Activated CD4-positive, CD25-positive, alpha-beta regulatory T cell treated with anti-CD3 and anti-CD28 coated beads, Interleukin-2, amount 50 U/mL, for 16 hours (primary cell): ENCODE results near the gene PLEKHG5.

ENCODE experiments used
- DNase-seq: peaks from one replicate; pipeline ENCODE4 v3.0.0-alpha.2; 2020; ENCODE audit warnings: low read depth, low spot score

PLEKHG5 gene

DNA sequence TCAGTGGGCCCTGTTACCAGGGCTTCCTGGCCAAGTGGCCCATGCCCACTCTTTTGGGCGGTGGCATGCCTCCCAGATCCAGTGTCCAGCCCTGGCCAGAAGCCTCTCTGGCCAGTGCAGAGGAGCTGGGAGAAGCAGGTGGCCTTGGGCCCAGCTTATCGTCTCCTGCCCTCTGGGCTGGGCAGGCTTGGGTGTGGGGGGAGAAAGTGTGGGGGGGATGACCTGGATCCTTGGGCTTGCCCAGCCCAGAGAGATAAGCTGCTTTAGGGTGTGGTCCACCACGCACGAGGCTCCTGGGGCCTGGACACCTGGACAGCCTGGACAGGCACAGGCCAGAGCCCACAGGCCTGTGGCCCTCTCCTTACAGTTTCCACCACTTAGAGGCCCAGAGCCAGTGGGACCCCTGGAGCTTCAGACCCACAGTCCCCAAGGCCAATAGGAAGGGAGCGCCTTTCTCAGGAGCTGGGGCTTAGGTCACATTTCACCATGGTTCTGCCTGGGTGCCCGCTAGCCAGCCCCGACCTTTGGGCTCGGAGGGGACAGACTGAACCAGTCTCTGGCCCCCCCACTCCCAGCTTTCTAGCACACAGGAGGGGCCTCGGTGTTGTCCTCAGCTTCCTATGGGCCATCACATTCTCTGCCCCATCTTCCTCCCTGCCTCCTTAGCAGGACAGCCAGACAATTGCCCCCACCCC lies 65.0 kb downstream of the PLEKHG5 start:
- DNase-seq, result no peak

DNA sequence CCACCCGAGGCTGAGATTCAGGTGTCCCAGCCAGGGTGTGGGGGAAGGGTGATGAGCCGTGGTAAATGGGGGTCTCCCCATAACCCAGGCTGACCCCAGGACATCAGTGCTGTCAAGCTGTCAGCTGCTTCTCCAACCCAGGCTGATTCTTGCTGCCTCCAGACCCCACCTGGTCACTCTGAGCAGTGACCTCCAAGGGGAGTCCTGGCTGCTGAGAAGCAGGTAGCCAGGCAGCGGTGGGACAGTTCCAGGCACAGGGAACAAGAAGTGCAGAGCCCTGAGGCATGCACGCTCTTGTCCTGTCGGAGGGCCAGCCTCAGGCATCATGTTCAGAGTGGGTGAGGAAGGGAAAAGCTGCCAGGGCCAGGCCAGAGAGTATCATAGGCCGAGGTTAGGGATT lies 65.8 kb downstream of the PLEKHG5 start:
- DNase-seq, result no peak

DNA sequence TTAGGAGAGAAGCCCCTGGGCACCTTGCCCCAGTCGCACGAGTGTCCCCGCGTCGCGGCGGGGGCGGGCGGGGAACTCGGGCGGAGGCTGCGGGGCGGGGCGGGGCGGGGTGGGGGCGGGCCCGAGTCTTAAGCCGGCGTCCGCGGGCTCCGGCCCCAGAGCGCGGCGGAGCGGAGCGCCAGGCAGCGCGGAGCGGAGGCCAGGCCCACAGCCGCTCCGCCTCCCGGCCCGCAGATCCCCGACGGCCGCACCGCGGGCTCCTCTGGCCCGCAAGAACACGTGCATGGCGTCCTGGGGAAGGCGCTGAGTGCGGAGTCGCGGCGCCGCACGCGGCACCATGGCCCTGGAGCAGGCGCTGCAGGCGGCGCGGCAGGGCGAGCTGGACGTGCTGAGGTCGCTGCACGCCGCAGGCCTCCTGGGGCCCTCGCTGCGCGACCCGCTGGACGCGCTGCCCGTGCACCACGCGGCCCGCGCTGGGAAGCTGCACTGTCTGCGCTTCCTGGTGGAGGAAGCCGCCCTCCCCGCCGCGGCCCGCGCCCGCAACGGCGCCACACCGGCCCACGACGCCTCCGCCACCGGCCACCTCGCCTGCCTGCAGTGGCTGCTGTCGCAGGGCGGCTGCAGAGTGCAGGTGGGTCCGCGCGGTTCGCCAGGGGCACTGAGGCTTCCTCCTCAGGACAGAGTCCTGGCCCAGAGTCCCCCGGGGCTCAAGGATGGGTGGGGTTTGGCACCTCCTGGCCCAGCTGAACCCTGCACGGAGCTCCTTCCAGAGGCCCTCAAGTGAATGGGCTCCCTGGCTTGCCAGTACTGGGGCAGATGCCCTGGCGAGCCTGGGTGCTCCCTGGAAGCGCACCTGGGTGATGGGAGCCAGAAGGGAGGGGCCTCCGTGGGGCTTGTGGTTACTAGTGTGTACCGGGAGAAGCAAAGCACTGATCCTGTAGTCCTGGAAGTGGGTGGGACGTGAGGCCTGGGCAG lies 66.6 kb downstream of the PLEKHG5 start, which contains the start of gene ESPN:
Gene ESPN, plus strand, starts transcription at position 158 of the 975 bp plus-strand sequence. Its CDS starts 180 bp downstream, at position 338.
- no peak for DNase-seq

DNA sequence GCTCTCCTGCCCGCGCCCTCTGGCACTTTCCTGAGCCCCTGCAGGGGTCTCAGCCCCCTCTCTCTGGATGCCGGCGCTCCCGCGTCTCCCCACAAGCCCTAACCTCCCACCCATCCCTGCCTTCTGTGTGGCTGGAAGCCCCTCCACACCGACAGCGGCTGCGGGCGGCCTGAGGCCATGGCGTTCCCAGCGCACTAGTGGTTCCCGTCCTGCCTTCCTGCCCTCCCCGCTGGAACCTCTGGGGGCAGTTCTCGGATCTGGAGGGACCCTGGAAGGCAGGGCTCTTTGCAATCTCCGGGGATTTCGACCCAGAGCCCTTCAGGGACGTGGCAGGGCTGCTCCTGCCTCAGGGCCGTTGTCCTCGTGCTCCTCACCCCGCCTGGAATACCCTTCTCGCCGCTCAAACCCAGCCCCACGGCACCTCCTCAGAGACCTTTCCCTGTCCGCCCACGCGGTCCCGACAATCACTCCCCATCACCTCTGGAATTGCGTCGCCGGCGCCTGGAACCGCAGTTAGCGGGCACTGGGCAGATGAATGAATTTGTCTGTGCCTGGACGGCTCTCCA lies 67.4 kb downstream of the PLEKHG5 start:
- DNase-seq, result no peak

DNA sequence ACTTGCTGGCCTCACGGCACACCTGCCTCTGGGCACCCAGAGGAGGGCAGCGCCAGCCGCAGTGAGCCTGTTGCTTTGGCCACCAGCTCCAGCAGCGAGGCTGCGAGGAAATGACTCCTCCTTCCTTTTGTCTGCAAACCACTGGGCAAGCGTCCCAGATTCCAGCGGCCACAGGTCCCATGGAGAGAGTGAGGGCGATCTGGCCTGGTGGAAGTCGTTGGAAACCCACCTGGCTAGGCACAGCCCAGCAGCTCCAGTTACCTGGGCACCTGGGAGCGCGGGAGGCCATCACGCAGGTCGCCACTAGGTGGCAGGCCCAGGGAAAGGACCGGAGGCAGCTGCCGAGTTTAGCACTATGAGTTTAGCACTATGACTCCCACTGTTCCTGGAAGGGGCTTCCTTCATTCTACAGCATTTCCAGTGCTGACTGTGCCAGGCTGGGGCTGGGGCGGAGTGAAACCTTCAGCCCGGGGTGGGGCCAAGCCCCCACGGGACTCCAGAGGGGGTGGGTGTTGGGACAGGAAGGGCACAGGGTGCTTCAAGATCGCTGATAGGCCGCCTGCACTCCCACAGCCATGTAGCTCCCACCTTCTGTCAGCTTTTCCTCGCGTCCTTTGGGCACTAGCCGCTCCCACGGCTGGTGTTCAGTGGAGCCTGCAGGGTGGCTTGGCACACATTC lies 68.0 kb downstream of the PLEKHG5 start:
- DNase-seq, result peak; percentile 40

DNA sequence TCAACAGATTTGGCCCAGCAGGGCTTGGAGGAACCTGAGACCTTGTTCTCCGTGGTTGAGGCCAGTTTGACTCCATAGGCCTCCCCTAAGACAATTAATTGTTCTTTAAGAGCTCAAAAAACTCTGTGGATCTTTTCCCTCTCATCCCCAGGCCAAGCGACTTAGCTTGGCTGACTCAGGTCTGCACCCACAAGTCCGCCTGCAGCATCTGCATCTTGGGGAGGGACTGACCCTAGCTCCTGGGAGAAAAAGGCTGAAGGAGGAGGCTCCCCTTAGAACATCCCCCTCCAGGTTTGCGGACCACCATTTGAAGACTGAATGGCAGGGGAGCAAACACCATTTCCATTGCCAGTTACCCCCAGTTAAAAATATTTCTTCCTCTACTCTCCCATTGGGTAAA lies 70.2 kb downstream of the PLEKHG5 start:
- DNase-seq, result no peak

DNA sequence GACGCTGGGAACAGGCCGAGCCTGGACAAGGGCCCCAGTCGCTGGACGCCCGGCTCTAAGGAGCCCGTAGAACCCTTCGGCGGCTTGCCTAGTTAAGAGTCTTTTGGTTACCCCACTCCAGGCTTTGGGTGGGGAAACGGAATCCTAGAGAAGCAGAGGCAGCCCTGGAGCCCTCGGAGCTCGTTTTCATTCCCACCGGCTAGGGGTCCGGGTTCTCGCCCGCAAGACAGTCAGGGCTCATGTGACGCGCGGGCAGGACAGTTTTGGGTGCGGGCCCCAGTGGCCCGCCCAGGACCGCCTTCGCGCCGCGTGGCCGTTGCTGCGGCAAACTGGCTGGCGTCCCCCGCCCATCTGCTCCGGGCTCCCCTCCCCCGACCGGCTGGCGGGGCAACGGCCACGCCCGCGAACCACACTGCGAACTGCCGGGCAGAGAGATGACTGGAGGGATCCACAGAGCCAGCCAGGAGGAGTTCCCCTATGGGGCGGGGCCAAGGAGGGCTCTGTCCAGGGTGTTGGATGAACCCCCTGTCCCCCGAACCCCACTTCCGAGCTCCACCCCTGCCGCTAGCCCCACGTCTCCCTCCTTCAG lies 70.9 kb downstream of the PLEKHG5 start:
- no peak for DNase-seq

DNA sequence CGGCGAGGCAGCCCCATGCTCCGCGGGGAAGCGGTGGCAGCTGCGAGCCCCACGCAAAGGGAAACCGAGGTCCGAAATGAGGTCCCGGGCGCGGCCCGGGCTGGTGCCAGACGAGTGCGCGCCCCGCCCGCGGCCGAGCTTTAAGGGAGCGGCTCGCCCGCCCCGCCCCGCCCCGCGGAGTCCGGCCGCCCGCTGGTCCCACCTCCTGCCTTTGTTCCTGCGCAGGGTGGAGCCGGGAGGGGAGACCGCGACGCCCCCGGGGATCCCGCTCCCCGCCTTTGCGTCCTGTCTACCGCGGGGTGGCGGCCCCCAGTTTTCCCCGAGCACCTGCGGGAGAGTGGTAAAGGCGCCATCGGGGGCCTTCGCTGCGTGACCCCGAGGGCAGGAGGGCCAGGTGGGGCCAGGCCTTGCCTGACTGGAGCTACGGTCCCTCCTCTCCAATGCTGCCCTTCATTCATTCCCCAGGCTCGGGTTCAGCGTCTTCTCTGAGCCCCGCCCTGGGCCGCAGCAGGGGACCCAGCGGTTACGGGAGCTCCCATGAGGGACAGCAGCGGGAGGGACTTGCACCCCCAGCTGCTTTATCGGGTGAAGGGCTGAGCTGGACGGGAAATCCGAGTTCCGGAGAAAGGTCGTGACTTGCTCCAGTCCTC lies 71.5 kb downstream of the PLEKHG5 start, which contains the start of gene HES2:
Gene HES2, minus strand, starts transcription at position 116 of the 650 bp plus-strand sequence. Its CDS starts 99 bp downstream, at position 17.
- no peak for DNase-seq

DNA sequence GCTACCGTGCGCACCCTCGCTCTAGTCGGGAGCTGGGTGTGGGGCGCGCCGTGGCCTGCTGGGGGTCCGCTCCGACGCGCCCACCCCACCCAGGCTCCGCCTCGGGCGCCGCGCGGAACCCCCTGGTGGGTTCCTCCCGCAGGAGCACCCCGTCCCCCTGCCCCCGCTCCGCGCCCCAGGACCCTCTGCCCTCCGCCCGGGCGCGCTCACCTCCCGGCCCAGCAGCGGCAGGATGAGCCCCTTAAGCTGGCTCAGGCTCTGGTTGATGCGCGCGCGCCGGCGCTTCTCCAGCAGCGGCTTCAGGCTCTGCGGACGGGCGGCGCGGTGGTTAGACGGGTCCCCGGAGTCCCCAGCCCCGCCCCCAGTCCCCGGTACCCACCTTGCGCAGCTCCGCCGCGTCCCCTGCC lies 72.1 kb downstream of the PLEKHG5 start:
- DNase-seq, result no peak

DNA sequence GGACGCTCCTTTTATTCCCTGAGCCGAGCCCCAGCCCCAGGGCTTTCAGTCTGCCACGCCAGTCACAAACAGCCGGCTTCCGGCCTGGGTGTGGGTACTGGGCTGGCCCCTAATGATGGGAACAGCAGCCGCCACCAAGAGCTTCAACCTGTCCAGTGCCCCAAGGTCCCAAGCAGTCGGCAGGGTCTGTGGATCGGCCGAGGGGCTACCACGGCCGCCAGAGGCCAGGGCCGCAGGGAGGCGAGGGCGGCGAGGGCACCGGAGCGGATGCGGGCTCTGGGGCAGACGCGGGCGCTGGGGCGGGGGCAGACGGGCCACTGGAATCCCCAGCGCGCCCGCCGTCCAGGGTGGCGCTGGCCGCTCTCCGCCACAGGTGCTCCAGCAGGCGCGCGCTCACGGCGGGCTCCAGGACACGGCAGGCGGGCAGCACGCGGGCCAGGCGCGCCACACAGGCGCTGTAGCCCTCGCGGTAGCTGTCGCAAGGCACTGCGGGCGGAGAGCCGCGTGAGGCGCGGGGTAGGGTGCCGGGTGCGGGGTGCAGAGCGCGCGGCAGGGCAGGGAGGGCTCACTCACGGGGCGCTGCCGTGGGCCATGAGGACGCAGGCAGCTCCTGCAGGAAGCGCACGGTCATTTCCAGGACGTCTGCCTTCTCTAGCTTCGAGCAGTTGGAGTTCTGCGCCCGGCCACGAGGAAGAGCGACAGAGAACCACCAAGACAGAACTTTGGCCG lies 72.6 kb downstream of the PLEKHG5 start:
- DNase-seq, result no peak

DNA sequence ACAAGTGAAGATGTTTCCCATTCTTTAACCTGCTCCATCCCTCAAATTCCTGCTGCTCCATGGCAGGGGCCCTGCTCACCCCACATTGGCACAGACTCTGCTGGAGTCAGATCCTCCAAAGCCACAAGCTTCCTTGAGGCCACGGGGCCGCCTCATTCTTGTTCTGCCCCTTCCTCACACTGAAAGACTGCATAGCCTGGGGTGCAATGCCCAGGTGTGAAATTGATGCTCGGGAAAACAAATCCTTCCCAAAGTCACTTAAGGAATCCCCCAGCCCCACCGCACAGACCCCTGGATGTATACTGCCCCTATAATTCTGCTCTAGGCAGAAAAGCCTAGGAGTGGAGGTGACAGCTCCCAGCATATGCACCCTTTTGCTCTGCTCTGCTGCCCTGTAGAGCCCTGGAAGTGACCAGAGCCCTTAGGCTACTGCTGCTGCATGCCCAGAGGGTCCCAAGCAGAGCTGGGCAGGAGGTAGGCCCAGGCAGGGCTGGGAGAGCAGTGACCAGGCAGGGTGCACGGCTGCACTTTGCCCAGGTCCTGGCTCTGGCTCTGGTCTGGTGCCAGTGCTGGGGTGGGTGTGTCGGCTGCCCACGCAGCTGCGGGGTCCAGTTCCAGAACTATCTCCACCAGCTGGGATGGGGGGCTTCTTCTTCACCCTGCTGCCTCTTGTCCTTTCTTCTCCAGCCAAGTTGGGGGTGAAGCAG lies 73.4 kb downstream of the PLEKHG5 start:
- no peak for DNase-seq
